Stomach (tissue), 9 donors: ENCODE measurements around the gene DEFB124. TPM values are rescaled to one million over a fixed set of nuclear protein-coding genes. Genes with fewer than 3 reads are reported as not detected.
A peak's percentile ranks its signal among the peaks of the same experiment; 100 is the strongest.

Source experiments
- DNase-seq, 2 donors: peaks; one replicate each; pipeline versions ENCODE4 v3.0.0 to v3.0.0-alpha.2; 2013 to 2019
- H3K27ac ChIP-seq, 5 donors: fragments of 200-600 bp in 4 of 5; sonication (generic) in 4 of 5; one replicate each; pipeline ENCODE4 v1.5.1; 2013 to 2019; ENCODE audit warnings: mild to moderate bottlenecking in 1 of 5, moderate library complexity in 1 of 5
- H3K27me3 ChIP-seq, 3 donors: fragments of 200-600 bp; sonication (generic); one replicate each; pipeline ENCODE4 v1.5.1; 2017 to 2019; ENCODE audit warnings: mixed run types in 1 of 3
- H3K36me3 ChIP-seq, 4 donors: fragments of 200-600 bp; sonication (generic); 1 replicate in 3 of 4; 2 replicates in 1 of 4; pipeline ENCODE4 v1.5.1; 2016 to 2019
- H3K4me1 ChIP-seq, 4 donors: fragments of 200-600 bp; sonication (generic); one replicate each; pipeline ENCODE4 v1.5.1; 2016 to 2019
- H3K4me3 ChIP-seq, 4 donors: fragments of 200-600 bp; sonication (generic) in 3 of 4; one replicate each; pipeline ENCODE4 v1.5.1; 2016 to 2019; ENCODE audit warnings: mild to moderate bottlenecking in 1 of 4
- H3K9me3 ChIP-seq, 4 donors: fragments of 200-600 bp; sonication (generic); one replicate each; pipeline ENCODE4 v1.5.1; 2016 to 2019
- EP300 ChIP-seq: sonication (generic); formaldehyde crosslinking; IDR thresholded peaks from one replicate; pipeline ENCODE4 v1.6.1; 2017; ENCODE audit warnings: antibody characterized with exemption
- POLR2A ChIP-seq, 4 donors: fragments of 450-650 bp; IDR thresholded peaks; one replicate each; pipeline ENCODE4 v1.6.1; 2016; ENCODE audit warnings: antibody characterized with exemption in 4 of 4, control low read depth in 2 of 4, mild to moderate bottlenecking in 1 of 4, moderate library complexity in 1 of 4
- POLR2AphosphoS5 ChIP-seq, 3 donors: sonication (generic); formaldehyde crosslinking; IDR thresholded peaks; one replicate each; pipeline ENCODE4 v1.6.1; 2016; ENCODE audit warnings: antibody characterized with exemption in 3 of 3
- WGBS, 5 donors: extraction: QIAGEN DNeasy Blood & Tissue Kit in 3 of 5; methylation state at CpG; one replicate each; pipeline versions ENCODE4 v1.1.5 to v1.1.7; 2013 to 2018; 5-methylcytosine and 5-hydroxymethylcytosine counted together
- intact Hi-C: fragments of 100-400 bp; cut with DNase I; formaldehyde crosslinking; loops from one replicate; pipeline ENCODE4 v1.15.1; 2023; ENCODE audit warnings: low total_unique reads
- polyA plus RNA-seq, 3 donors: library from polyadenylated mRNA; stranded (reverse); fragments of 200-250 nt; gene quantifications; one replicate each; pipeline ENCODE4 v1.2.3, GENCODE V29; 2013
- total RNA-seq, 5 donors: library from RNA; depleted of rRNA; stranded (reverse); fragments of >200 nt; gene quantifications; one replicate each; pipeline versions ENCODE4 v1.1.0 to v1.2.3, GENCODE V29; 2014 to 2016
- TF ChIP-seq, protein P1 (sequence below), 7 experiments: fragments of 450-650 bp in 4 of 7; fragments of 200-600 bp in 3 of 7; sonication (generic) in 3 of 7; IDR thresholded peaks; one replicate each; pipeline ENCODE4 v1.5.1; 2016 to 2019; ENCODE audit warnings: antibody characterized with exemption in 7 of 7, control low read depth in 2 of 7, mild to moderate bottlenecking in 1 of 7
- donor health status: healthy with polysubstance abuse.
- donor health status: Bipolar disorder and iron deficiency.
- donor health status: healthy.

The DEFB124 gene
- total and polyA plus RNA-seq, 8 donors, result 0.28 to 1.1 TPM; not detected in 6

DNA sequence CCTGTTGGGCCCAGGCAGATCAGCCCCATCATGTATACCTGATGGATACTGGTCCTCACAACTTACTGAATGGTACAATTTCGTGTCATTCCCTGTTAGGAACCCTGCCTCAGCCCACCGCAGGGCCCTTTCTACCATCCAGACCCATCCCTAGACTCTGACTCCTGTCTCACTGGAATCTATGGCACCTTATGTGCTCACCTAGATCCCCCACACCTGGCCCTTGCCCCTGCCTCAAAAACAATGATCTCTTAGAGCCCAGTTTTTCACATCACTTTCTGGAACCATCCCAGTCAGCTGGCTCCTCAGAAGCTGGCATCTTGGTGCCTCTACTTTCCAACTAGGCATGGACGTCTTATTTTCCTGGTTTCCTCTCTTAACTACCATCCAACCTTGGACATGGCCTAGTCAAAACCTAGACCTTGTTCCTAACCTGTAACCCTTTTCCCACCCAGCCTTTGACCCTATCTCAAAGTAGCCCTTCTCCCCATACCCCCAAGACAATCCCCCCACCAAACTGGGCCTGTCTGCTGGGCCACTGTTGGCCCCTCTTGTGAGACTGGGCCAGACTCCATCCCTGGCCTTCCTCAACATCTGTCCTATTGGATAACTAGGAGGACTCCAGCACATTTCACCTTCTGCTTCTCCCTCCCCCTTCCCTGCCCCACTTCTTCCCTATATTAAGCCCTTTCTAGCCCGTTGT is 40.3 kb upstream of the DEFB124 start:
- TF ChIP-seq EP300 (no peak), POLR2AphosphoS5 (IDR thresholded peaks at IDR 0.05) (no peak), POLR2A (IDR thresholded peaks at IDR 0.05) (no peak)
- TF ChIP-seq, protein P1, sequence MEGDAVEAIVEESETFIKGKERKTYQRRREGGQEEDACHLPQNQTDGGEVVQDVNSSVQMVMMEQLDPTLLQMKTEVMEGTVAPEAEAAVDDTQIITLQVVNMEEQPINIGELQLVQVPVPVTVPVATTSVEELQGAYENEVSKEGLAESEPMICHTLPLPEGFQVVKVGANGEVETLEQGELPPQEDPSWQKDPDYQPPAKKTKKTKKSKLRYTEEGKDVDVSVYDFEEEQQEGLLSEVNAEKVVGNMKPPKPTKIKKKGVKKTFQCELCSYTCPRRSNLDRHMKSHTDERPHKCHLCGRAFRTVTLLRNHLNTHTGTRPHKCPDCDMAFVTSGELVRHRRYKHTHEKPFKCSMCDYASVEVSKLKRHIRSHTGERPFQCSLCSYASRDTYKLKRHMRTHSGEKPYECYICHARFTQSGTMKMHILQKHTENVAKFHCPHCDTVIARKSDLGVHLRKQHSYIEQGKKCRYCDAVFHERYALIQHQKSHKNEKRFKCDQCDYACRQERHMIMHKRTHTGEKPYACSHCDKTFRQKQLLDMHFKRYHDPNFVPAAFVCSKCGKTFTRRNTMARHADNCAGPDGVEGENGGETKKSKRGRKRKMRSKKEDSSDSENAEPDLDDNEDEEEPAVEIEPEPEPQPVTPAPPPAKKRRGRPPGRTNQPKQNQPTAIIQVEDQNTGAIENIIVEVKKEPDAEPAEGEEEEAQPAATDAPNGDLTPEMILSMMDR (IDR thresholded peaks at IDR 0.05), result no peak
- Histone ChIP-seq H3K36me3 (peaks cover 0 to 27% (median 20%) of the 10 kb centered on the region in 4 donors), H3K4me3 (peak overlapping the region; percentile 86 to 97 (median 92)), H3K27me3 (no peaks in the 10 kb centered on the region), H3K9me3 (no peaks in the 10 kb centered on the region), H3K4me1 (peaks cover 31 to 59% (median 50%) of the 10 kb centered on the region in 4 donors), H3K27ac (peak overlapping the region; percentile 88 to 93 (median 90))
- WGBS, 5 donors, result 2 to 15% (median 7%) methylated on average over 4 of the region's 4 CpGs
- no peak for DNase-seq
- intact Hi-C loops, result no loop called here

DNA sequence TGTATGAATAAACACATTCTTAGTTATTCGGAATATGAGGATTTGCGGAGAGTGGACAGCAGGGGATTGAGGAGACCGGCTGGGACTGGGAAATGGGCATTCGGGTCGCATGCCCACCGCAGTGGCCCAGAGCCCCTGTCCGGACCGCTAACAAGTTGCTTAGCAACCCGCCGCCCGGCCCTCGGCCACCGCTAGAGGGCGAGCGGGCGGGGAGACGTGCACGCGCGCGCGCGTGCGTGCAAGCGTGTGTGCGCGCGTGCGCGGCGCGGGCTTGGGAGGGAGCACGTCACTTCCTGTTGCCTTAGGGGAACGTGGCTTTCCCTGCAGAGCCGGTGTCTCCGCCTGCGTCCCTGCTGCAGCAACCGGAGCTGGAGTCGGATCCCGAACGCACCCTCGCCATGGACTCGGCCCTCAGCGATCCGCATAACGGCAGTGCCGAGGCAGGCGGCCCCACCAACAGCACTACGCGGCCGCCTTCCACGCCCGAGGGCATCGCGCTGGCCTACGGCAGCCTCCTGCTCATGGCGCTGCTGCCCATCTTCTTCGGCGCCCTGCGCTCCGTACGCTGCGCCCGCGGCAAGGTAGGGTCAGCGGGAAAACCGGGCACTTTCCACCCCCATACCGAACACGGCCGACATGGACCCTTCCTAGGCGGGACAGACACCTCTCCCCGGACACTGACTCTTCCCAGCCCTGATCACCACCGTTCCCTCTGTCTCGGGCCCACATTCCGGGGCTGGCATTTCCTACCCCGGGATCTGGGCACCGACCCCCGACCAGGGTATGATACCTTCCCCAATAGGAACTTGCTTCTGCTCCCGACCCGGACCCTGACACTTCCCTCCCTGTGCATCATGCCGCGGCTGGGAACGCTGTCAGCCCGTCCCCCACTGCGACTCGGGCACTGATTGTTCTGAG is 39.5 kb upstream of the DEFB124 start, which contains the start of gene HM13:
HM13 (plus strand) TSS at position 289 of the 918 bp plus-strand sequence; CDS start at position 399, 110 bp downstream.
- Histone ChIP-seq H3K9me3 (no peaks in the 10 kb centered on the region), H3K27me3 (no peaks in the 10 kb centered on the region), H3K36me3 (peaks cover 0 to 26% (median 16%) of the 10 kb centered on the region in 4 donors), H3K4me3 (peak within 1 kb of the TSS; percentile 86 to 97 (median 92)), H3K27ac (peak within 1 kb of the TSS; percentile 88 to 93 (median 90)), H3K4me1 (peaks cover 31 to 51% (median 46%) of the 10 kb centered on the region in 4 donors)
- peak; percentile 94 to 97 for DNase-seq
- TF ChIP-seq, protein P1 (IDR thresholded peaks at IDR 0.05), result peak in 5 of 7 experiments; percentile 73 to 98 (median 97)
- TF ChIP-seq EP300 (no peak), POLR2A (IDR thresholded peaks at IDR 0.05) (peak in 1 of 4 donors; percentile 78), POLR2AphosphoS5 (IDR thresholded peaks at IDR 0.05) (peak; percentile 76 to 94 (median 93))
- intact Hi-C loops, result no loop called here
- WGBS, 5 donors, result 0 to 1% (median 0%) methylated on average over 31 to 86 of the region's 86 CpGs

DNA sequence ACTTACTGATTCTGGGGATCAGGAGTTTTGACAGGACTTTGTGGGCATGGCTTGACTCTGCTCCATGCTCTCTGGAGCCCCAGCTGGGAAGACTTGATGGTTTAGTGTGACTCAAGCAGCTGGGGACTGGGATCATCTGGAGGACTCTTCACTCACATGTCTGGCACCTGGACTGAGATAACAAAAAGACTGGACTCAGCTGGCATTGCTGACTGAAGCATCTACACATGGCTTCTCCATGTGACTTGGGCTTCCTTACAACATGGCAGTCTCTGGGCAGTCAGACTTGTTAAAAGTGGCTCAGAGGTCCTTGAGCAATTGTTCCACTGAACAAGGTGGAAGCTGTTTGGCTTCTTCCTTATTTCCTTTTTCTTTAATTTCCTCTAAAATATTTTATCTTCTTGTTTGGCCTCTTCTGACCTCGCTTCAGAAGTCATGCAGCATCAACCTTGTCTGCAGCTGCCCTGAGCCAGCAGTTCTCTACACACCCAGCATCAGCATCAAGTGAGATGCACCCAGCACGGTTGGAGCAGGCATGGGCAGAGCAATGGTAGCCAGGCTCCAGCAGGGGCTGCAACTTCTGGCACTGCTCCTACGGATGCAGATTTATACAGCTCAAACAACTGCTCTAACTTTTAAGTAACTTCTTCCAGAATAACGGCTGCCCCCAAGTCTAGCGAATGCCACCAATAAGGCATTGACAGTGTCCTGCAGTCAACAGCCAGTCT is 33.8 kb upstream of the DEFB124 start:
- H3K4me1 ChIP-seq, result peaks cover 0 to 1% (median under 1%) of the 10 kb centered on the region in 4 donors
- H3K9me3 ChIP-seq, result peaks cover 0 to 10% (median 4%) of the 10 kb centered on the region in 4 donors
- TF ChIP-seq, protein P1 (IDR thresholded peaks at IDR 0.05), result no peak
- TF ChIP-seq POLR2A (IDR thresholded peaks at IDR 0.05), result no peak
- no peak for TF ChIP-seq EP300
- no peak for TF ChIP-seq POLR2AphosphoS5 (IDR thresholded peaks at IDR 0.05)
- 76 to 88% (median 81%) methylated on average over 3 to 5 of the region's 5 CpGs for WGBS, 5 donors
- DNase-seq, result no peak
- H3K27ac ChIP-seq, result no peak overlapping the region
- intact Hi-C loops, result no loop called here
- peaks cover 0 to 9% (median 4%) of the 10 kb centered on the region in 3 donors for H3K27me3 ChIP-seq
- no peak overlapping the region for H3K4me3 ChIP-seq
- H3K36me3 ChIP-seq, result no peaks in the 10 kb centered on the region
